Measurements from ENCODE around the gene TMEM217. TPM values are rescaled to one million over a fixed set of nuclear protein-coding genes. Genes with fewer than 3 reads are reported as not detected.
"Not testable (repeated sequence)": the region's sequence is repeated elsewhere in the genome, so short reads cannot be mapped to it uniquely, and the experiment has no call there.

The TMEM217 gene
- total RNA-seq, 1 donor from 2014 or later, result 1.4 TPM

- Mint-ChIP-seq H3K36me3 (ENCODE audit: insufficient read depth) (no peaks in the 10 kb centered on the region), H3K9me3 (ENCODE audit: low read depth) (no peaks in the 10 kb centered on the region), H3K4me3 (ENCODE audit: low read depth) (no peak overlapping the region), H3K27me3 (peaks cover 4% of the 10 kb centered on the region), H3K27ac (no peak overlapping the region), H3K4me1 (ENCODE audit: low read depth) (no peaks in the 10 kb centered on the region)
- DNase-seq (ENCODE audit: low spot score, unreplicated experiment), result no peak
- no peak for TF ChIP-seq CTCF (IDR thresholded peaks at IDR 0.05; ENCODE audit: unreplicated experiment)
Observed at GRCh38 chr6:37200085-37200484, 57.9 kb downstream of the TMEM217 start.

- H3K27ac Mint-ChIP-seq; H3K4me3 Mint-ChIP-seq (ENCODE audit: low read depth); H3K4me1 Mint-ChIP-seq (ENCODE audit: low read depth); DNase-seq (ENCODE audit: low spot score, unreplicated experiment); H3K27me3 Mint-ChIP-seq; H3K36me3 Mint-ChIP-seq (ENCODE audit: insufficient read depth); H3K9me3 Mint-ChIP-seq (ENCODE audit: low read depth): not testable (repeated sequence)
Observed at GRCh38 chr6:37196451-37196850, 61.5 kb downstream of the TMEM217 start.

GRCh38 chr6:37194886-37195285 is 63.1 kb downstream of the TMEM217 start:
- H3K36me3 Mint-ChIP-seq (ENCODE audit: insufficient read depth); H3K27me3 Mint-ChIP-seq; H3K27ac Mint-ChIP-seq; H3K4me3 Mint-ChIP-seq (ENCODE audit: low read depth); H3K9me3 Mint-ChIP-seq (ENCODE audit: low read depth); DNase-seq (ENCODE audit: low spot score, unreplicated experiment); H3K4me1 Mint-ChIP-seq (ENCODE audit: low read depth): not testable (repeated sequence)

- H3K27ac Mint-ChIP-seq, result peak overlapping the region; percentile 73
- H3K4me1 Mint-ChIP-seq (ENCODE audit: low read depth), result peaks cover 1% of the 10 kb centered on the region
- H3K4me3 Mint-ChIP-seq (ENCODE audit: low read depth), result no peak overlapping the region
- H3K36me3 Mint-ChIP-seq (ENCODE audit: insufficient read depth), result no peaks in the 10 kb centered on the region
- DNase-seq (ENCODE audit: low spot score, unreplicated experiment), result no peak
- TF ChIP-seq CTCF (IDR thresholded peaks at IDR 0.05; ENCODE audit: unreplicated experiment), result no peak
- no peaks in the 10 kb centered on the region for H3K9me3 Mint-ChIP-seq (ENCODE audit: low read depth)
- H3K27me3 Mint-ChIP-seq, result no peaks in the 10 kb centered on the region
Observed at GRCh38 chr6:37192666-37193065, 65.3 kb downstream of the TMEM217 start.

- no peak overlapping the region for H3K27ac Mint-ChIP-seq
- H3K4me1 Mint-ChIP-seq (ENCODE audit: low read depth), result peaks cover 1% of the 10 kb centered on the region
- TF ChIP-seq CTCF (IDR thresholded peaks at IDR 0.05; ENCODE audit: unreplicated experiment), result no peak
- no peak for DNase-seq (ENCODE audit: low spot score, unreplicated experiment)
- H3K27me3 Mint-ChIP-seq, result no peaks in the 10 kb centered on the region
- H3K9me3 Mint-ChIP-seq (ENCODE audit: low read depth), result peaks cover 8% of the 10 kb centered on the region
- no peaks in the 10 kb centered on the region for H3K36me3 Mint-ChIP-seq (ENCODE audit: insufficient read depth)
- no peak overlapping the region for H3K4me3 Mint-ChIP-seq (ENCODE audit: low read depth)
Observed at GRCh38 chr6:37190159-37190535, 67.8 kb downstream of the TMEM217 start.

GRCh38 chr6:37188962-37189510 is 68.9 kb downstream of the TMEM217 start:
- Mint-ChIP-seq H3K4me3 (ENCODE audit: low read depth) (no peak overlapping the region), H3K4me1 (ENCODE audit: low read depth) (peaks cover 1% of the 10 kb centered on the region), H3K27ac (no peak overlapping the region), H3K9me3 (ENCODE audit: low read depth) (peaks cover 8% of the 10 kb centered on the region), H3K27me3 (no peaks in the 10 kb centered on the region), H3K36me3 (ENCODE audit: insufficient read depth) (no peaks in the 10 kb centered on the region)
- no peak for DNase-seq (ENCODE audit: low spot score, unreplicated experiment)
- no peak for TF ChIP-seq CTCF (IDR thresholded peaks at IDR 0.05; ENCODE audit: unreplicated experiment)
